ENCODE results near the gene PTPRG.

DNA sequence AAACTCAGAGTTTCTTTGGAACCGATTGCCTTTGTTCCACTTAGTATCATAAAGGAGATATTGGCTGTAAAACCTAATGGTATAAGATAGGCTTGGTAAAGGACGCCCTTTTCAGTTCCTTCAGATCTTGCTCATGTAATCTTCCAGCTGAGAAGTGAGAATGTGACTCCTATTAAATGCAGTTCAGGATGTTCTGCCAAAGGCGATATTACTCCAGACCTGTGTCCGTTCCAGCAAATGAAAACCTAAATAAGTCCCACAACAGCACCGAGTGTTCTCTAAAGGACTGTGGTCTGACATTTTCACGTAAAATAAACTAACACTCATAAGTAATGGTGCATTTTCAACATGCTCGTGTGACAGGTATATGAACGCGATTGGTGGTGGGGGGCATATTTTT, 535.8 kb downstream of the PTPRG start:
- TF ChIP-seq POLR2A (IDR thresholded peaks at IDR 0.05): no peak
- TF ChIP-seq, protein P1, sequence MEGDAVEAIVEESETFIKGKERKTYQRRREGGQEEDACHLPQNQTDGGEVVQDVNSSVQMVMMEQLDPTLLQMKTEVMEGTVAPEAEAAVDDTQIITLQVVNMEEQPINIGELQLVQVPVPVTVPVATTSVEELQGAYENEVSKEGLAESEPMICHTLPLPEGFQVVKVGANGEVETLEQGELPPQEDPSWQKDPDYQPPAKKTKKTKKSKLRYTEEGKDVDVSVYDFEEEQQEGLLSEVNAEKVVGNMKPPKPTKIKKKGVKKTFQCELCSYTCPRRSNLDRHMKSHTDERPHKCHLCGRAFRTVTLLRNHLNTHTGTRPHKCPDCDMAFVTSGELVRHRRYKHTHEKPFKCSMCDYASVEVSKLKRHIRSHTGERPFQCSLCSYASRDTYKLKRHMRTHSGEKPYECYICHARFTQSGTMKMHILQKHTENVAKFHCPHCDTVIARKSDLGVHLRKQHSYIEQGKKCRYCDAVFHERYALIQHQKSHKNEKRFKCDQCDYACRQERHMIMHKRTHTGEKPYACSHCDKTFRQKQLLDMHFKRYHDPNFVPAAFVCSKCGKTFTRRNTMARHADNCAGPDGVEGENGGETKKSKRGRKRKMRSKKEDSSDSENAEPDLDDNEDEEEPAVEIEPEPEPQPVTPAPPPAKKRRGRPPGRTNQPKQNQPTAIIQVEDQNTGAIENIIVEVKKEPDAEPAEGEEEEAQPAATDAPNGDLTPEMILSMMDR (IDR thresholded peaks at IDR 0.05): no peak

Data from right lobe of liver (tissue), 4 donors.